Esophagus muscularis mucosa (tissue), 4 donors: ENCODE measurements around the gene LMF1.

ENCODE experiments used
- EP300 ChIP-seq: sonication (generic); formaldehyde crosslinking; IDR thresholded peaks from one replicate; pipeline ENCODE4 v1.6.1; 2017; ENCODE audit warnings: antibody characterized with exemption
- POLR2AphosphoS5 ChIP-seq, 2 donors: sonication (generic); formaldehyde crosslinking; IDR thresholded peaks; one replicate each; pipeline ENCODE4 v1.6.1; 2017; ENCODE audit warnings: antibody characterized with exemption in 2 of 2
- TF ChIP-seq, protein P1 (sequence below), 3 experiments: fragments of 200-600 bp in 2 of 3; fragments of 450-650 bp in 1 of 3; sonication (generic) in 2 of 3; IDR thresholded peaks; one replicate each; pipeline ENCODE4 v1.5.1; 2017 to 2019; ENCODE audit warnings: antibody characterized with exemption in 3 of 3, mild to moderate bottlenecking in 2 of 3, moderate library complexity in 1 of 3

DNA sequence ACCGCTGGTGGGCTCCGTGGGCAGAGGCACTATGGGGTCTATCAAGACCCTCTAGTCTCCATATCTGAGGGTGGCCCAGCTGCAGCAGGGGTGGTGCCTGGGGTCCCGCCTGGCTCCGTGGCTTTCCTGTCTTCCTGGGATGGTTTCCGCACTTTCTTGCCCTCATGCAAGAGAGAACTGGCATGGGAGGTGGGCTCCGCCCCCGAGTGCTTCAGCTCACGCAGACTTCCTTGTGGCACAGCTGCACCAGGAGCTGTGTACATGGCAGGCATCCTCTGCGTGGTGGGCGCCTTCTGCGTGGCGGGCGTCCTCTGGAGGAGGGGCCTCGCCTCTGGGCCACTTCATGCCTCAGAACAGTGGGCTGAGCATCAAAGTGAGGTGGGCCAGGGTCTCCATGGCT, 73.1 kb downstream of the LMF1 start:
- TF ChIP-seq, protein P1, sequence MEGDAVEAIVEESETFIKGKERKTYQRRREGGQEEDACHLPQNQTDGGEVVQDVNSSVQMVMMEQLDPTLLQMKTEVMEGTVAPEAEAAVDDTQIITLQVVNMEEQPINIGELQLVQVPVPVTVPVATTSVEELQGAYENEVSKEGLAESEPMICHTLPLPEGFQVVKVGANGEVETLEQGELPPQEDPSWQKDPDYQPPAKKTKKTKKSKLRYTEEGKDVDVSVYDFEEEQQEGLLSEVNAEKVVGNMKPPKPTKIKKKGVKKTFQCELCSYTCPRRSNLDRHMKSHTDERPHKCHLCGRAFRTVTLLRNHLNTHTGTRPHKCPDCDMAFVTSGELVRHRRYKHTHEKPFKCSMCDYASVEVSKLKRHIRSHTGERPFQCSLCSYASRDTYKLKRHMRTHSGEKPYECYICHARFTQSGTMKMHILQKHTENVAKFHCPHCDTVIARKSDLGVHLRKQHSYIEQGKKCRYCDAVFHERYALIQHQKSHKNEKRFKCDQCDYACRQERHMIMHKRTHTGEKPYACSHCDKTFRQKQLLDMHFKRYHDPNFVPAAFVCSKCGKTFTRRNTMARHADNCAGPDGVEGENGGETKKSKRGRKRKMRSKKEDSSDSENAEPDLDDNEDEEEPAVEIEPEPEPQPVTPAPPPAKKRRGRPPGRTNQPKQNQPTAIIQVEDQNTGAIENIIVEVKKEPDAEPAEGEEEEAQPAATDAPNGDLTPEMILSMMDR (IDR thresholded peaks at IDR 0.05): no peak
- TF ChIP-seq POLR2AphosphoS5 (IDR thresholded peaks at IDR 0.05) (no peak), EP300 (no peak)
